ENCODE data around the gene ARIH1.

ARIH1 gene

GRCh38 chr15:72496783-72497182 is 22.7 kb downstream of the ARIH1 start:
- H3K27ac ChIP-seq: no peak overlapping the region
- TF ChIP-seq CTCF (IDR thresholded peaks at IDR 0.05): no peak

GRCh38 chr15:72497402-72497801 is 23.3 kb downstream of the ARIH1 start:
- Histone ChIP-seq H3K4me3 (no peak overlapping the region), H3K27ac (no peak overlapping the region)
- no peak for DNase-seq (ENCODE audit: low spot score)
- no peak for TF ChIP-seq CTCF (IDR thresholded peaks at IDR 0.05)

More at GRCh38 chr15:72496783-72497182, 22.7 kb downstream of the ARIH1 start:
- no peak overlapping the region for H3K4me3 ChIP-seq
- DNase-seq (ENCODE audit: low spot score): no peak

GRCh38 chr15:72502220-72502809 is 28.2 kb downstream of the ARIH1 start:
- Histone ChIP-seq H3K4me3 (no peak overlapping the region), H3K27ac (no peak overlapping the region)
- DNase-seq (ENCODE audit: low spot score): no peak
- TF ChIP-seq CTCF (IDR thresholded peaks at IDR 0.05): no peak

GRCh38 chr15:72503147-72503546 is 29.0 kb downstream of the ARIH1 start:
- DNase-seq (ENCODE audit: low spot score): no peak
- no peak for TF ChIP-seq CTCF (IDR thresholded peaks at IDR 0.05)
- no peak overlapping the region for H3K27ac ChIP-seq
- no peak overlapping the region for H3K4me3 ChIP-seq

- TF ChIP-seq CTCF (IDR thresholded peaks at IDR 0.05): no peak
- Histone ChIP-seq H3K27ac (no peak overlapping the region), H3K4me3 (no peak overlapping the region)
- DNase-seq (ENCODE audit: low spot score): no peak
Measured at GRCh38 chr15:72507402-72508092, 33.4 kb downstream of the ARIH1 start.

- no peak for DNase-seq (ENCODE audit: low spot score)
- no peak overlapping the region for H3K27ac ChIP-seq
- H3K4me3 ChIP-seq: no peak overlapping the region
- TF ChIP-seq CTCF (IDR thresholded peaks at IDR 0.05): no peak
Measured at GRCh38 chr15:72509484-72509883, 35.4 kb downstream of the ARIH1 start.

GRCh38 chr15:72511536-72511935 is 37.4 kb downstream of the ARIH1 start:
- no peak overlapping the region for H3K27ac ChIP-seq
- DNase-seq (ENCODE audit: low spot score): no peak
- TF ChIP-seq CTCF (IDR thresholded peaks at IDR 0.05): no peak
- H3K4me3 ChIP-seq: no peak overlapping the region

Data from coronary artery (tissue), 2 donors.